KMS-11 (cell line): ENCODE data around the gene C1orf185.

Source experiments
- H2AFZ ChIP-seq: fragments of 200-600 bp; sonication (generic); 2 replicates; pipeline ENCODE4 v1.6.1; 2016; ENCODE audit warnings: antibody characterized with exemption, mixed run types, low read depth
- H3K27ac ChIP-seq: fragments of 200-600 bp; sonication (generic); 2 replicates; pipeline ENCODE4 v1.6.1; 2016; ENCODE audit warnings: mild to moderate bottlenecking, mixed run types
- H3K27me3 ChIP-seq: fragments of 200-600 bp; sonication (generic); 2 replicates; pipeline ENCODE4 v1.6.1; 2017; ENCODE audit warnings: mild to moderate bottlenecking, low read depth, mixed run types, moderate library complexity; ENCODE audit not compliant: insufficient read depth
- H3K36me3 ChIP-seq: fragments of 200-600 bp; sonication (generic); 2 replicates; pipeline ENCODE4 v1.6.1; 2017; ENCODE audit warnings: mild to moderate bottlenecking, mixed run types; ENCODE audit not compliant: insufficient read depth
- H3K4me1 ChIP-seq: fragments of 200-600 bp; sonication (generic); 2 replicates; pipeline ENCODE4 v1.6.1; 2016; ENCODE audit warnings: mild to moderate bottlenecking, low read depth, mixed run types; ENCODE audit not compliant: poor library complexity, severe bottlenecking
- H3K4me2 ChIP-seq: fragments of 200-600 bp; sonication (generic); 2 replicates; pipeline ENCODE4 v1.7.0; 2016; ENCODE audit warnings: mild to moderate bottlenecking, mixed run types
- H3K4me3 ChIP-seq: fragments of 200-600 bp; sonication (generic); IDR thresholded peaks from 2 replicates; pipeline ENCODE4 v1.6.1; 2017; ENCODE audit warnings: low read depth, low read length, mixed read lengths; ENCODE audit not compliant: insufficient read depth
- H3K79me2 ChIP-seq: fragments of 200-600 bp; sonication (generic); 2 replicates; pipeline ENCODE4 v1.6.1; 2016; ENCODE audit warnings: low read depth, mixed run types; ENCODE audit not compliant: insufficient read depth
- H3K9ac ChIP-seq: fragments of 200-600 bp; sonication (generic); 2 replicates; pipeline ENCODE4 v1.6.1; 2016; ENCODE audit warnings: mild to moderate bottlenecking, mixed run types
- H4K20me1 ChIP-seq: fragments of 200-600 bp; sonication (generic); 2 replicates; pipeline ENCODE4 v1.6.1; 2016; ENCODE audit warnings: mild to moderate bottlenecking, mixed run types; ENCODE audit not compliant: insufficient read depth
- CTCF ChIP-seq: fragments of 200-600 bp; sonication (generic); conservative IDR thresholded peaks from 2 replicates; pipeline ENCODE4 v1.6.1; 2017; ENCODE audit warnings: low read depth, mild to moderate bottlenecking, antibody characterized with exemption, low read length, moderate library complexity, mixed read lengths

Gene C1orf185

GRCh38 chr1:51192213-51192843, 90.3 kb downstream of the C1orf185 start:
- peak; percentile 52; the same call in 1 of the 2 replicates for TF ChIP-seq CTCF
- no peaks in the 10 kb centered on the region for H3K27me3 ChIP-seq
- no peak overlapping the region for H3K4me3 ChIP-seq
- H3K4me1 ChIP-seq, result no peaks in the 10 kb centered on the region
- no peak overlapping the region for H3K9ac ChIP-seq
- H3K79me2 ChIP-seq, result no peaks in the 10 kb centered on the region
- H3K36me3 ChIP-seq, result no peaks in the 10 kb centered on the region
- no peak overlapping the region for H2AFZ ChIP-seq
- H3K4me2 ChIP-seq, result no peak overlapping the region
- no peak overlapping the region for H3K27ac ChIP-seq
- H4K20me1 ChIP-seq, result no peaks in the 10 kb centered on the region

DNA sequence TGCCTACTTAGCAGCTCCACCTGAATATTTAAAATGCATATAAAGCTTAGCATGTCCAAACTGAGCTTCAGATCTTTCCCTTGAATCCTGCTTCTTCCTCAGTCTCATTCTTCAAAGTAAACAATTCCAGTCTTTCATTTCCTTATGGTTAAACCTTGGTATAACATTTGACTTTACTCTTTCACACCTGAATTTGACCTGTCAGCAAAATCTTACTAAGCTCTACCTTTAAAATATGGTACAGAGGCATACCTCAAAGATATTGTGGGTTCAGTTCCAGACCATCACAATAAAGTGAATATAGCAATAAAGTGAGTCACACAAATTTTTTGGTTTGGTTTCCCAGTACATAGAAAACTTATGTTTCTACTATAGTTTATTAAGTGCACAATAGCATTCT, 91.5 kb downstream of the C1orf185 start:
- Histone ChIP-seq H3K27ac (no peak overlapping the region), H3K79me2 (no peaks in the 10 kb centered on the region), H4K20me1 (no peaks in the 10 kb centered on the region), H2AFZ (no peak overlapping the region), H3K4me1 (no peaks in the 10 kb centered on the region), H3K4me2 (no peak overlapping the region), H3K4me3 (no peak overlapping the region), H3K27me3 (no peaks in the 10 kb centered on the region), H3K9ac (no peak overlapping the region), H3K36me3 (no peaks in the 10 kb centered on the region)
- no peak for TF ChIP-seq CTCF
